ENCODE data around the gene CTNNBIP1.

GRCh38 chr1:9877962-9878361, 32.1 kb downstream of the CTNNBIP1 start:
- TF ChIP-seq, protein P1, sequence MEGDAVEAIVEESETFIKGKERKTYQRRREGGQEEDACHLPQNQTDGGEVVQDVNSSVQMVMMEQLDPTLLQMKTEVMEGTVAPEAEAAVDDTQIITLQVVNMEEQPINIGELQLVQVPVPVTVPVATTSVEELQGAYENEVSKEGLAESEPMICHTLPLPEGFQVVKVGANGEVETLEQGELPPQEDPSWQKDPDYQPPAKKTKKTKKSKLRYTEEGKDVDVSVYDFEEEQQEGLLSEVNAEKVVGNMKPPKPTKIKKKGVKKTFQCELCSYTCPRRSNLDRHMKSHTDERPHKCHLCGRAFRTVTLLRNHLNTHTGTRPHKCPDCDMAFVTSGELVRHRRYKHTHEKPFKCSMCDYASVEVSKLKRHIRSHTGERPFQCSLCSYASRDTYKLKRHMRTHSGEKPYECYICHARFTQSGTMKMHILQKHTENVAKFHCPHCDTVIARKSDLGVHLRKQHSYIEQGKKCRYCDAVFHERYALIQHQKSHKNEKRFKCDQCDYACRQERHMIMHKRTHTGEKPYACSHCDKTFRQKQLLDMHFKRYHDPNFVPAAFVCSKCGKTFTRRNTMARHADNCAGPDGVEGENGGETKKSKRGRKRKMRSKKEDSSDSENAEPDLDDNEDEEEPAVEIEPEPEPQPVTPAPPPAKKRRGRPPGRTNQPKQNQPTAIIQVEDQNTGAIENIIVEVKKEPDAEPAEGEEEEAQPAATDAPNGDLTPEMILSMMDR (IDR thresholded peaks at IDR 0.05; ENCODE audit: extremely low read depth in 1 of 2, insufficient read depth in 1 of 2, low read depth in 1 of 2, low read length in 2 of 2): no peak
- TF ChIP-seq GATA2 (IDR thresholded peaks at IDR 0.05; ENCODE audit: insufficient read depth, insufficient read length, low read depth, low read length) (no peak), EZH2 (IDR thresholded peaks at IDR 0.05; ENCODE audit: borderline replicate concordance, low read depth, low read length, severe bottlenecking) (no peak), JUN (IDR thresholded peaks at IDR 0.05; ENCODE audit: borderline replicate concordance, insufficient read depth, insufficient read length, low read depth) (no peak), POLR2A (IDR thresholded peaks at IDR 0.05; ENCODE audit: low read depth, low read length) (no peak), POLR2AphosphoS5 (IDR thresholded peaks at IDR 0.05; ENCODE audit: insufficient read depth, low read depth, low read length) (no peak), MYC (IDR thresholded peaks at IDR 0.05; ENCODE audit: low read depth, low read length) (no peak)
